ENCODE results near the gene TCFL5. TPM values are rescaled to one million over a fixed set of nuclear protein-coding genes. Genes with fewer than 3 reads are reported as not detected.

TCFL5 gene
- total and polyA plus RNA-seq, 10 of the 15 experiments (the other 5 are each of a cell fraction or from before 2014, with no cell fraction given): 0.48 to 8.1 (median 3.8) TPM

GRCh38 chr20:62814709-62815065 is 46.9 kb downstream of the TCFL5 start:
- Histone ChIP-seq H3K79me2 (ENCODE audit: control insufficient read depth, insufficient read depth, low read length) (no peaks in the 10 kb centered on the region), H2AFZ (ENCODE audit: control insufficient read depth, low read depth, low read length) (no peak overlapping the region), H3K27ac (ENCODE audit: control insufficient read depth, insufficient read depth) (no peak overlapping the region), H3K9me3 (replicated peaks; ENCODE audit: control insufficient read depth, insufficient read depth, low read length) (no peaks in the 10 kb centered on the region), H3K4me2 (ENCODE audit: control insufficient read depth, insufficient read depth) (no peak overlapping the region), H3K36me3 (ENCODE audit: control insufficient read depth in 2 of 2, insufficient read depth in 2 of 2, low read length in 1 of 2) (peaks cover 0 to 24% of the 10 kb centered on the region in 2 experiments; a peak in 3 of 4 replicates), H3K9ac (ENCODE audit: control insufficient read depth, insufficient read depth, low read length) (no peak overlapping the region), H3K4me1 (ENCODE audit: control insufficient read depth, insufficient read depth, low read length) (no peaks in the 10 kb centered on the region), H3K4me3 (no peak overlapping the region), H4K20me1 (ENCODE audit: control insufficient read depth, insufficient read depth) (no peaks in the 10 kb centered on the region), H3K27me3 (replicated peaks in 1 of 2; ENCODE audit: control insufficient read depth in 2 of 2, insufficient read depth in 2 of 2, low read length in 1 of 2) (peaks cover 5 to 8% of the 10 kb centered on the region in 2 experiments; a peak in 3 of 4 replicates)
- CTCF ChIA-PET: interaction anchor here (0.7 kb wide), 1 partner anchor 314 kb away, joined by 3 read pairs; no protein-coding TSS in a partner anchor
- POLR2A ChIA-PET: no interaction called here
- ATAC-seq (no peak), DNase-seq (ENCODE audit: low read depth, low spot score) (no peak), FAIRE-seq (no peak)
- SMC1A ChIA-PET (ENCODE audit: uncharacterized antibody, unreplicated experiment): no interaction called here
- RAD21 ChIA-PET (ENCODE audit: unreplicated experiment): no interaction called here
- no TSS peak for BruUV-seq (replicated peaks)
- intact Hi-C loops (cut with micrococcal nuclease; ENCODE audit: unreplicated experiment): no loop called here
- TF ChIP-seq POLR2A (IDR thresholded peaks at IDR 0.05; ENCODE audit: low read depth, low read length): peak; percentile 58
- no peak for TF ChIP-seq CEBPZ (IDR thresholded peaks at IDR 0.05; ENCODE audit: low read depth, low read length)
- TF ChIP-seq RUNX3 (IDR thresholded peaks at IDR 0.05; ENCODE audit: low read length): no peak
- no peak for TF ChIP-seq ZNF24 (IDR thresholded peaks at IDR 0.05)
- 80% methylated on average over 10 of the region's 12 CpGs for WGBS (ENCODE audit: insufficient coverage, insufficient replicate concordance, low lambda C conversion rate, missing lambda C conversion rate)
- in situ Hi-C loops (cut with MboI): no loop called here
